ENCODE measurements around the gene CFAP61.

GRCh38 chr20:20286061-20286460 is 233.7 kb downstream of the CFAP61 start:
- TF ChIP-seq, protein P1, sequence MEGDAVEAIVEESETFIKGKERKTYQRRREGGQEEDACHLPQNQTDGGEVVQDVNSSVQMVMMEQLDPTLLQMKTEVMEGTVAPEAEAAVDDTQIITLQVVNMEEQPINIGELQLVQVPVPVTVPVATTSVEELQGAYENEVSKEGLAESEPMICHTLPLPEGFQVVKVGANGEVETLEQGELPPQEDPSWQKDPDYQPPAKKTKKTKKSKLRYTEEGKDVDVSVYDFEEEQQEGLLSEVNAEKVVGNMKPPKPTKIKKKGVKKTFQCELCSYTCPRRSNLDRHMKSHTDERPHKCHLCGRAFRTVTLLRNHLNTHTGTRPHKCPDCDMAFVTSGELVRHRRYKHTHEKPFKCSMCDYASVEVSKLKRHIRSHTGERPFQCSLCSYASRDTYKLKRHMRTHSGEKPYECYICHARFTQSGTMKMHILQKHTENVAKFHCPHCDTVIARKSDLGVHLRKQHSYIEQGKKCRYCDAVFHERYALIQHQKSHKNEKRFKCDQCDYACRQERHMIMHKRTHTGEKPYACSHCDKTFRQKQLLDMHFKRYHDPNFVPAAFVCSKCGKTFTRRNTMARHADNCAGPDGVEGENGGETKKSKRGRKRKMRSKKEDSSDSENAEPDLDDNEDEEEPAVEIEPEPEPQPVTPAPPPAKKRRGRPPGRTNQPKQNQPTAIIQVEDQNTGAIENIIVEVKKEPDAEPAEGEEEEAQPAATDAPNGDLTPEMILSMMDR (IDR thresholded peaks at IDR 0.05; ENCODE audit: insufficient read depth, low read depth, low read length), result no peak
- TF ChIP-seq EZH2 (IDR thresholded peaks at IDR 0.05; ENCODE audit: insufficient read depth, low read length), result no peak

All from astrocyte (in vitro differentiated cells and primary cell).